Kidney epithelial cell (primary cell): ENCODE data around the gene SUDS3. TPM values are rescaled to one million over a fixed set of nuclear protein-coding genes. Genes with fewer than 3 reads are reported as not detected.

Experiments used
- DNase-seq: peaks from one replicate; pipeline ENCODE4 v3.0.0-alpha.2; 2010; ENCODE audit warnings: low read depth
- H3K27me3 ChIP-seq: 2 replicates; pipeline ENCODE4 v1.6.0; 2011; ENCODE audit warnings: low read length; ENCODE audit not compliant: control insufficient read depth, insufficient read depth
- H3K36me3 ChIP-seq: 2 replicates; pipeline ENCODE4 v1.5.1; 2011; ENCODE audit warnings: low read length; ENCODE audit not compliant: control insufficient read depth, insufficient read depth
- H3K4me3 ChIP-seq: 2 replicates; pipeline ENCODE4 v1.5.1; 2011; ENCODE audit warnings: low read depth, mild to moderate bottlenecking, control low read depth, low read length
- total RNA-seq: library from RNA; depleted of rRNA; stranded (reverse); fragments of >200 nt; gene quantifications from 2 replicates; pipeline ENCODE4 v1.2.3, GENCODE V29; 2015
- TF ChIP-seq, protein P1 (sequence below): IDR thresholded peaks from 2 replicates; pipeline ENCODE4 v1.5.1; 2011; ENCODE audit warnings: mild to moderate bottlenecking, moderate library complexity, low read length, control low read depth, inconsistent platforms; ENCODE audit not compliant: insufficient read depth, poor library complexity, severe bottlenecking

SUDS3 gene, protein sequence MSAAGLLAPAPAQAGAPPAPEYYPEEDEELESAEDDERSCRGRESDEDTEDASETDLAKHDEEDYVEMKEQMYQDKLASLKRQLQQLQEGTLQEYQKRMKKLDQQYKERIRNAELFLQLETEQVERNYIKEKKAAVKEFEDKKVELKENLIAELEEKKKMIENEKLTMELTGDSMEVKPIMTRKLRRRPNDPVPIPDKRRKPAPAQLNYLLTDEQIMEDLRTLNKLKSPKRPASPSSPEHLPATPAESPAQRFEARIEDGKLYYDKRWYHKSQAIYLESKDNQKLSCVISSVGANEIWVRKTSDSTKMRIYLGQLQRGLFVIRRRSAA
- total RNA-seq, result 30.5 and 45.9 TPM in 2 replicates

DNA sequence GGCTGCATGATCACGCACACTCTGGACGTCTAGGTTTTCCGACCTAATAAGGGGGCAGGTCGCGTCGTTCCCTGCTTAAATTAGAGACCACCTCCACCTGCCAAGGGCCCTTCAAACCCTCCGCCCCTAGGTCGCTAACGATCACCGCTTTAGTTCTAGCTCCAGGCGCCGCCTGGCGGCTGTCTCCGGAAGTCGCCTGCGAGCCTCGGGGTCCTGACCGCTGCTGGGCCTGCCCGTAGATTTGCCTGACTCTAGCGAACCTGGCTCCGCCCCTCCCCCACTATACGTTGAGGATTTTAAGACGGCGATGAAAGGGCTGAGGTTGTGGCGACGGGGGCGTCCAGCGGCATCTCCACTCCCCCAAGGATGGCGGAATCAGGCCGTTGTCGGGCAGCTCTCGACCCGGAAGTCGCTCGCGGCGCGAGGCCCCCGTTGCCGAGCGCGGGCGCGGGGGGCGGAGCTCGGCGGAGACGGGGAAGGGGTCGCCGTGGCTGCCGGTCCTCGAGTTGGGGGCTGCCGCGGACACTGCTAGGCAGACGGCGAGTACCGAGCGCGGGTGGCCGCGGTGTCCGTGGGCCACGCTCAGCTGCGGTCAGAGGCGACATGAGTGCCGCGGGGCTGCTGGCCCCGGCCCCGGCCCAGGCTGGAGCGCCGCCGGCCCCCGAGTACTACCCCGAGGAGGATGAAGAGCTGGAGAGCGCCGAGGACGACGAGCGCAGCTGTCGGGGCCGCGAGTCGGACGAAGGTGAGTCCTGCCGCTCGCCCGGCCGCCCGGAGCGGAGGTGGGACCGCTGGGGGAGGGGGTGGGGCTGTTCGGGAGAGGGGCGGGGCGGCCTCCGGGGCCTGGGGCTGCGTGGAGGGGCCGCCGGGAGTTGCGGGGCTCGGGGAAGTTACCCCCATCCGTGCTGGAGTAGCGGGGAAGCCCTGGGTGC is at the start of gene SUDS3:
SUDS3 (plus strand) TSS at position 467 of the 932 bp plus-strand sequence; CDS start at position 604, 137 bp downstream.
- H3K27me3 ChIP-seq, result no peaks in the 10 kb centered on the region
- no peak for DNase-seq
- TF ChIP-seq, protein P1, sequence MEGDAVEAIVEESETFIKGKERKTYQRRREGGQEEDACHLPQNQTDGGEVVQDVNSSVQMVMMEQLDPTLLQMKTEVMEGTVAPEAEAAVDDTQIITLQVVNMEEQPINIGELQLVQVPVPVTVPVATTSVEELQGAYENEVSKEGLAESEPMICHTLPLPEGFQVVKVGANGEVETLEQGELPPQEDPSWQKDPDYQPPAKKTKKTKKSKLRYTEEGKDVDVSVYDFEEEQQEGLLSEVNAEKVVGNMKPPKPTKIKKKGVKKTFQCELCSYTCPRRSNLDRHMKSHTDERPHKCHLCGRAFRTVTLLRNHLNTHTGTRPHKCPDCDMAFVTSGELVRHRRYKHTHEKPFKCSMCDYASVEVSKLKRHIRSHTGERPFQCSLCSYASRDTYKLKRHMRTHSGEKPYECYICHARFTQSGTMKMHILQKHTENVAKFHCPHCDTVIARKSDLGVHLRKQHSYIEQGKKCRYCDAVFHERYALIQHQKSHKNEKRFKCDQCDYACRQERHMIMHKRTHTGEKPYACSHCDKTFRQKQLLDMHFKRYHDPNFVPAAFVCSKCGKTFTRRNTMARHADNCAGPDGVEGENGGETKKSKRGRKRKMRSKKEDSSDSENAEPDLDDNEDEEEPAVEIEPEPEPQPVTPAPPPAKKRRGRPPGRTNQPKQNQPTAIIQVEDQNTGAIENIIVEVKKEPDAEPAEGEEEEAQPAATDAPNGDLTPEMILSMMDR, result peak; percentile 99
- peak within 1 kb of the TSS; percentile 90 for H3K4me3 ChIP-seq
- peaks cover 2% of the 10 kb centered on the region for H3K36me3 ChIP-seq

DNA sequence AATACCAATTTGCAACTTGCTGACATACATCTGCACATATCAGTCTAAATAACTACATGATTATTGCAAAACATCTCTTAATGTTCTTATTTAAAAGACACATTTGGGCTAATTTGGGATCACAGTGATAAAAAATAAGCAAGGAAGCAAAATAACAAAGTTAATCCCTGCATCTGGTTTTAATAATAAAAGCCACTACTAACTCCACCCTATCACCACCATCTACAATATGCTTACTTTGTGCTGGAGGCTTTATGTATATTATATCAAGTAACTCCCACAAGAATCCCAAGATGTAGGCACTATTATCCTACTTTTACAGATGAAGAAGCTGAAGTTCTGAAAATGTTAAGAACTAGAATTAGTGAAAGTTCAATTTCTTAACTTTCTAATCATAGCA is 49.4 kb upstream of the SUDS3 start:
- TF ChIP-seq, protein P1, result no peak
- no peak for DNase-seq
- Histone ChIP-seq H3K27me3 (no peaks in the 10 kb centered on the region), H3K4me3 (no peak overlapping the region), H3K36me3 (no peaks in the 10 kb centered on the region)

DNA sequence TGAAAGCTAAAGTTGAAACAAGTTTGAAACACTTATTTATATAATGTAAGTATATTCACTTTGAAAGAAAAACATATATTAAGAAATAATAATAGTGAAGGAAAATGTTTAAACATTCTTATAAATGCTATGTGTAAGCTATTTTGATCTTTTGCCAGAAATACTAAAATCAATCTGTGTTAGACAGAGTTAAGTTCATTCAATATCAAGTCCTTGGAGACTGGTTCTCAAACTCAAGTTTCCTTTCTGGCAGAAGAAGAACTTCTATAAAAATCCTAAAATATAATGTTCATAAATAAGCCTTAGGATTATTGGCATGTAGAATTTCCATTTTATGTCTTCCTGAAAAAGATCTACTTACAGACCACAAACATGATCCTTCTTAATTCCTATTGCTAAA is 49.0 kb upstream of the SUDS3 start:
- DNase-seq, result no peak
- Histone ChIP-seq H3K27me3 (no peaks in the 10 kb centered on the region), H3K36me3 (no peaks in the 10 kb centered on the region), H3K4me3 (no peak overlapping the region)
- TF ChIP-seq, protein P1, result no peak

DNA sequence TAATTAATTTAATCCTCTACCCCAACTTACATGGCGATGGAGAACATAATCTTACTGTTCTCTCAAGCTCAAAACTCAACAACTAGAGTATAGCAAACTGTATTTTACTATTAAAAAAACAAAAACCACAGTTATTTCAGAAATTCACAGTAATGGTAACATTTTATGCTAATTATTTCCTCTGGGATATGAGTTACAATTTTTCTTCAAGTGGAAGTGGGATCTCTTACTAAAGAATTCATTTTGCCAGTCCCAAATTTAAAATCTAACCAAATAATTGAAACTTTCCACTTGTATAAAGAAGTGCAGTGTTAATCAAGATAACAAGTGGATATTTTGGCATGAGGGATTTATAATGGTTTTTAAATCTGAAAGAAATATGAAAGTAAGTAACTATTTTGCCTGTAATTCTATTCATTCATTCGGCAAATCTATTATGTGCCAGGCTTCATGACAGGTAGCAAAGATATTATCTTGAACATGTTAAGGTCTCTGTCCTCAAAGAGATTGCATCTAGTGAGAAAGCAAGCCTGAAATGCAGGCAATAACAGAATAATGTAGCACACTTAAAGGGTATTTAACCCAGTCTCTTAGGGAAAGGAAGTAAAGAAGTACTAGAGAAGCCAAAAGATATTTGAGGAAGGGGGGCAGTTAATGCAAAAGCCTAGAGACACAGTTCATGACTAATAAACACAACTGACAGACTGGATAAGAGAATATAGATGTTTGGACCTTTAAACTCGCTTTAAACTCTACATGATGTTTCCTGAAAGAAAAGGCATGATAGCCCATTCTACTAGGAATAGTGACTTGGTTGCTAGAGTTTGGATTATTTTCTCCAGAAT is 47.6 kb upstream of the SUDS3 start:
- no peak overlapping the region for H3K4me3 ChIP-seq
- no peaks in the 10 kb centered on the region for H3K36me3 ChIP-seq
- DNase-seq, result no peak
- H3K27me3 ChIP-seq, result no peaks in the 10 kb centered on the region
- TF ChIP-seq, protein P1, result no peak

DNA sequence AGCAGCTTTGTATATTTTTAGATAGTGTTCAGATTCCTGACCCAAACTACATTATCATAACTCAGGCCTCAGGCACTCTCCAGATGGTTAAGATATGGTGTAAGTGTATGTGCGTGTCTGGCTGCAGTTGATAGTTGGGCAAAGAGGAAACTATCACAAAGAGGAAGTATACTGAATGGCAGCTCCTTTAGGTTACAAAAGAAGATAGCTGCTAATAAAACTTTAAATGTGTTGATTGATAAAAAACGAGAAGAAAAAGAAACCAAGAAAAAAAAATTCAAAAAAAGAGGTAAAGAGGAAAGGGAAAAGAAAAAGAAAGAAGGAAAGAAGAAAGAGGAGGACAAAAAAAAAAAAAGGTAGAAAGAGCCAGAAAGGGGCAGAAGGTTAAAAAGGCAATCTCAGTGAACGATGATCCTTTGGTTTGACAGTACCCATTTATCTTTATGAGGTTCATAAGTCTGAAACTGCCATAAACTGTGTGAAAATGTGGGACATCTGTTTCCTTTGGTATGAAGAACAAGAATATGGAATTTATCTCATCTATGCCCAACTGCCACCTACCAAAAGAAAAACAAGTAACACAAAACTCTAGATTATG is 45.8 kb upstream of the SUDS3 start:
- Histone ChIP-seq H3K27me3 (no peaks in the 10 kb centered on the region), H3K36me3 (no peaks in the 10 kb centered on the region), H3K4me3 (no peak overlapping the region)
- TF ChIP-seq, protein P1, result no peak
- no peak for DNase-seq
